Amygdala (tissue), 56 donors: ENCODE results near the gene SLC35F3.

Source experiments
- DNase-seq, 56 donors: peaks; one replicate each; lab custom pipeline; 2025; lab: John Stamatoyannopoulos, UW

SLC35F3 gene

GRCh38 chr1:234302354-234302962, 398.0 kb downstream of the SLC35F3 start:
- no peak for DNase-seq

GRCh38 chr1:234303231-234303630, 398.8 kb downstream of the SLC35F3 start:
- no peak for DNase-seq

GRCh38 chr1:234307726-234308125, 403.2 kb downstream of the SLC35F3 start:
- no peak for DNase-seq

- no peak for DNase-seq
Measured at GRCh38 chr1:234309243-234309597, 404.7 kb downstream of the SLC35F3 start.

- peak in 24 of 56 donors; percentile 2 to 63 (median 20) for DNase-seq
Measured at GRCh38 chr1:234309598-234310459, 405.4 kb downstream of the SLC35F3 start.

GRCh38 chr1:234310460-234310817, 406.0 kb downstream of the SLC35F3 start:
- DNase-seq, result no peak

- DNase-seq, result no peak
Measured at GRCh38 chr1:234311414-234311813, 406.9 kb downstream of the SLC35F3 start.

- no peak for DNase-seq
Measured at GRCh38 chr1:234313171-234313570, 408.7 kb downstream of the SLC35F3 start.

- no peak for DNase-seq
Measured at GRCh38 chr1:234315091-234315541, 410.6 kb downstream of the SLC35F3 start.

- DNase-seq, result no peak
Measured at GRCh38 chr1:234315588-234315987, 411.1 kb downstream of the SLC35F3 start.

GRCh38 chr1:234316486-234316885, 412.0 kb downstream of the SLC35F3 start:
- no peak for DNase-seq

GRCh38 chr1:234316937-234317336, 412.5 kb downstream of the SLC35F3 start:
- no peak for DNase-seq

- no peak for DNase-seq
Measured at GRCh38 chr1:234320069-234320468, 415.6 kb downstream of the SLC35F3 start.

GRCh38 chr1:234320549-234320948, 416.1 kb downstream of the SLC35F3 start:
- no peak for DNase-seq

- DNase-seq, result no peak
Measured at GRCh38 chr1:234321231-234321630, 416.8 kb downstream of the SLC35F3 start.

- DNase-seq, result no peak
Measured at GRCh38 chr1:234322097-234322496, 417.6 kb downstream of the SLC35F3 start.

- peak in 1 of 56 donors; percentile 5 for DNase-seq
Measured at GRCh38 chr1:234322979-234323378, 418.5 kb downstream of the SLC35F3 start.

- DNase-seq, result no peak
Measured at GRCh38 chr1:234324821-234325220, 420.3 kb downstream of the SLC35F3 start.

GRCh38 chr1:234325878-234326496, 421.5 kb downstream of the SLC35F3 start:
- DNase-seq, result no peak

- DNase-seq, result peak in 26 of 56 donors; percentile 3 to 70 (median 23)
Measured at GRCh38 chr1:234326497-234327366, 422.3 kb downstream of the SLC35F3 start.
